ENCODE results near the gene DRG1.
A peak's percentile ranks its signal among the peaks of the same experiment; 100 is the strongest.
"Not testable (repeated sequence)": the region's sequence is repeated elsewhere in the genome, so short reads cannot be mapped to it uniquely, and the experiment has no call there.

The DRG1 gene

DNA sequence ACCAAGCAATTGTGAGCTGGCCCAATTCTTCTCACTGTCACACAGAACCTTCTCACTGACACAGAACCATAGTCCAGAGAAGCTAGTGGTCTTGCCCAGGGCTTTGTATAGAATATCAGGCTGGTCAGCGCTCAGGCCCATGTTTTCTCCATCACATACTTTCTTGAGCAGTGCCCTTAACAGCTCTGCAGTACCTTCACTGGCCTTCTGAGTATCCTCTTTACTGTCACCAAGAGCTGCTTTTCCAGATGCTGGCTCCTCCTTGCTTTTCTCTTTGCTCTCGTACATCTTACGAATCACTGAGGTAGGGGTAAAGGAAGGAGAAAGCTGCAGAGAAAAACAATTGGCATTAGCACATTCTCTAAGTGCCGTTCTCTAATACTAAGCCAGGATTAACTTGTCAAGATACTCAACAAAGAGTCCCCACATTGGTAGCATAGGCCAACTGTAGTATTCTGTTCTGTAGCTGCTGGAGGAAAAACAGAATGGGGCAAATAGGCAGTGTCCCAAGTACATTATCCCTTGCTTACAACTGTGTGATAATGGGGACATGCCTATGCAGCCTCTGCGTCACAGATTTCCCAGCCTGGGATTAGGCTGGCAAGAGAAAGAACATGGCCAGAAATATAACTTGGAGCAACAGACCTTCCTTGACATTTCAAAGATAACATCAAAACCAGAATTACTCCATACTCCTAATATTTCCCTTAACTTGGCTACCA is 43.5 kb downstream of the DRG1 start:
- DNase-seq (ENCODE audit: low read depth, low spot score), result no peak

DNA sequence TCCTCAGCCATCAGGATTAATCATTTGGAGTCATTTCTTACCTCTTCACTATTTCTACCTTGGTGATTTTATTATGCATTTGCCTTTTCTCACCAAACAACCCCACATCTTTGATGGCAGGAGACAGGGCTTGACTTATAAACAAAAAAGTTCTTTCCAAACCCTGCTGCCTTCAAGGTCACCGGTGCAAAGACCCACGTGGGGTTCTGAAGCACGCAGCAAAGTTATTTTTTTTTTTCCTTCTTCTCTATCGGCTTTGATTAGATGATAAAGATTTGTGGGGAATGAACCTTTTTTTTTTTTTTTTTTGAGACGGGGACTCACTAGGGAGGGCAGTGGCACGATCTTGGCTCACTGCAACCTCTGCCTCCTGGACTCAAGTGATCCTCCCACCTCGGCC is 44.1 kb downstream of the DRG1 start:
- DNase-seq (ENCODE audit: low read depth, low spot score), result no peak

DNA sequence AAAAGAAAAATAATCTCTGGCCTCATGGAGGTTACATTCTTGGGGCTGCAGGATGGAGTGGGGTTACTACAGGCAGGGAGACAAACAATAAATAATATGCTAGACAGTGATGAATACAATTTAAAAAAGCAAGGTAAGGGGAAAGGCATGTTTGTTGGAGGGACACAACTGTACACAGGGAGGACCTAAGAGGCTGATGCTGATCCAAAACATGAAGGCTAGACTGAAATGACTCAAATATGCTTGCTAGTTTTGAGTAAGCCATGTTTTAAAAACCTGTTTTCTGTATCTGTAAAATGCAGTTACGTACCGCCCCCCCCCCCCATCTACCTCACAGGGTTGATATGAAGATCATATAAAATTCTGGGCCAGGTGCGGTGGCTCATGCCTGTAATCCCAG is 46.2 kb downstream of the DRG1 start:
- DNase-seq (ENCODE audit: low read depth, low spot score), result no peak

DNA sequence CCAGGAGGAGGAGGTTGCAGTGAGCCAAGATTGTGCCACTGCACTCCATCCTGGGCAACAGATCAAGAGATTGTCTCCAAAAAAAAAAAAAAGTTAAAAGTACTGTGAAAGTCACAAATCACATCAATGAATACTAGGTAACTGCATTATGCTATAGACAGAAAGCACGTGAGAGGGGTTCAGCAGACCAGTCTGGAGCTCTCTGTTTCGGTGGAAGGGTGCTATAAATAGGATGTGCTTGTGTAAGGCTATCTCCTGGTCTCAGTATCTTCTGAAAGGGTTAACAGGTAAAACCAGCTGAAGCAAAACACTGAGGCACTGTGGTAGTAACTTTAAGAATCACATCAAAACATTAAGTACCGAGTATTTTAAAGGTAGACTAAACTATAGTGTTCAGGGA is 46.8 kb downstream of the DRG1 start:
- no peak for DNase-seq (ENCODE audit: low read depth, low spot score)

DNA sequence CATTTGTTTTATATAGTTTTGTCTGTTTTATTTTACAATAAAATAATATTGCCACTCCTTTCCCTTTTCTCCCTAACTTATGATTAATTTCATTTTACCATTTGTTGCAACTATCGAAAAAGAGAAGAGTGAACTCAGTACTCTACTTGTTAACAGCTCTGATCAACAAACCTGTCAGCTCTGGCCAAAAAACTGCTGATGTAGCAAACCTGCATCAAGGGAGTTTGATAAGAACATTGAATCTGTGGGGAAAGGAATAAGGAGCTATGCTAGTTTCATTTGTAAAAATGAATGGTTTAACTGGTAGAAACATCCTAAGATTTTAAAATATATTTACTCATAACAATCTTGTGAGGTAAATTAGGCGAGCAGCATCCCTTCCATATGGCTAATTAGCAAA is 47.4 kb downstream of the DRG1 start:
- DNase-seq (ENCODE audit: low read depth, low spot score), result no peak

DNA sequence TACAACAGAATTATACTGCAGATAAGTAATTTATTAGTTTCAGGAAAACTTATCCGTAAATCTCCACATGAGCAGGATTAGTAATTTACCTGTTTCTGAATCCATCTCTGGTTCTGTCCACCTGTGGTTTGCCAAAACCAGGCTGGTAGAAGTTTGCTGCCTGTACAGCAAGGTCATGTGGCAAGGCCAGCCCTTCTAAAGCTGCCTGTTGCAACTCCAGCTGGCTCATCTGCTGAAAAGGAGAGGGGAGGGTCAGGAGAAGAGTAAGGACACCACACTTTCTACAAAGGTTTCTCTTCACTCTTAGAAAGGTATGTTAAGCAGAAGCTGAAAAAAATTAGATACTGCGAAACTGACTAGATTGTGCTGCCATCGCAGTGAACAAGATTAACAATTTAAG is 47.9 kb downstream of the DRG1 start:
- DNase-seq (ENCODE audit: low read depth, low spot score), result no peak

DNA sequence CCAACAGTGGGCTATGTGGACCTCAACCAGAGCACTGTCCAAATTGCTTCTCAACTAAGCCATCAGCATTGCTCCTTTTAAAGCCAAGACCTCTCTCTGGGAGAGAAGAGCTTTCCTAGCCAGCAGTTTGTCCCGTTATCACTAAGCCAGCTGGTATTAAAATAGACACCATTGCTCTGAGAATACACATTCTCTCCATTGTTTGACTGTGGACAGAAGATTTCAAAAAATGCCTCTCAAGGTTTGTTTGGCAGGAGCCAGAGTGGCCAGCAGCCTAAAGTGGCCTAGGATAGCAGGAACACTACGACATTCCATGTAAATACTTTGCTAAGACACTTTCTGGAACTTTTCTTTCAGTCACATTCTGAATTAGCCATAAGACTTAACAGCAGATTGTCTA is 49.0 kb downstream of the DRG1 start:
- no peak for DNase-seq (ENCODE audit: low read depth, low spot score)

DNA sequence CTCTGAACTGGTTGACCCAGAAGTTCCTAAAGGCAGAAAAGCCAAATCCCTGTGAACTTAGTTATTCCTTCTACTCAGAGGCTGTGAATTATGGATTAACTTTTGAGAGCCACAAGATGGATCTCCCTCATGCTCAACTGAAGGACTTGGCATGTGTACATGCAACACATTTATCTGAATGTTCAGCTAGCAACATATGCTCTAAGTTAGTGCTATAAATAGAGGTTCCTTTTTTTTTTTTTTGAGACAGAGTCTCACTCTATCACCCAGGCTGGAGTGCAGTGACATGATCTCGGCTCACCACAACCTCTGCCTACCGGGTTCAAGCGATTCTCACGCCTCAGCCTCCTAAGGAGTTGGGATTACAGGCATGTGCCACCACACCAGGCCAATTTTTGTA is 50.1 kb downstream of the DRG1 start:
- no peak for DNase-seq (ENCODE audit: low read depth, low spot score)

DNA sequence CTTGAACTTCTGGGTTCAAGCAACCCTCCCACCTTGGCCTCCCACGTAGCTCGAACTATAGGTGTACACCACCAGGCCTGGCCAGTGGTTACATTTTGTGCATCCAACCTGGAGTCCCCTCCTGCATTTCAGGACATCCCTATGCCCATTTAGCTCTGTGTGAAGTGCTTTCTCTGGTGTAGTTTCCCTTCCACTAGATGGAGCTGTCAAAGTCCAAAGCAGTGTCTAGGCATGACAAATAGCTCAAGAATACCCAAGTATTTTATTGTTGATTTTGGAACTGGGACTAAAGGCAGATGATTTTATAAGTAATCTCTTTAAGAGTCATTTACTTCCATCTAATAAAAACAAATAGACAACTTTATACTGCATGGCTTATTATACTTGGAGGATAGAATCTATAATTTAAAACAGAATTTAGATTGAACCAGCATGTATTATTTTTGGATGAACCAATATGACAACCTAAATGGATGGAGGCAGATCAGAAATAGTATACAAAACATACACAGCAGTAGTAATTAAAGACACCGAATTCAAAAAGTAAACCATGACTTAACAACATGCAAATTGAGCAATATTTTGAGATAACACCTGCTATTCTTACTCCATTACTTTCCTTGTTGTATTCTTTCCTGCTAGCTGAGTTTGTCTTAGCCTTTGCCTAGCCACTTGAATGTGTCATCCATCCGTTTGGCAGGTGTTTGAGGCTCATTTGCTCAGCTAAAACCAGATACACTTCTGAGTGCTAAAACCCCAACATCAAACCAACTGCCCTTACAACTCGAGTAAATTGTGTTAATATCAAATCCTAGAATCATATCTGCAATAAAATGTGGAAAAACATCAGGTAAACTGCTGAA is 52.5 kb downstream of the DRG1 start:
- peak; percentile 8 for DNase-seq (ENCODE audit: low read depth, low spot score)

DNA sequence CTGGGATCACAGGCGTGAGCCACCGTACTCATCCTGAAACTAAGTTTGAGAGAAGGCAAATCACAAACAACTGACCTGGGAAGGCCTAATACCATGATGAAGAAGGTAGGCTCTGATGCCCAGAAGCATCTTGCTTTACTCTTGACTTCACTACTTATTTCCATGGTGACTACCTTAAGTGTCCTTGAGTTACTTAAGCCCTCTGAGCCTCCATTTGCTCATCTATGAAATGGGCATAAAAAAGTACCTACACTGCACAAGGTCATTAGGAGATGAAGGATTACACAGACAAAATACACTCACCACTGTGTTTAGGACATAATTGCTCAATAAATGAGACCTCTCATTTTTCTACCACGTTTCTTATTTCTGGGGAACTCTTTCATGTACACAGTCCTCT is 62.3 kb downstream of the DRG1 start:
- DNase-seq (ENCODE audit: low read depth, low spot score), result no peak

DNA sequence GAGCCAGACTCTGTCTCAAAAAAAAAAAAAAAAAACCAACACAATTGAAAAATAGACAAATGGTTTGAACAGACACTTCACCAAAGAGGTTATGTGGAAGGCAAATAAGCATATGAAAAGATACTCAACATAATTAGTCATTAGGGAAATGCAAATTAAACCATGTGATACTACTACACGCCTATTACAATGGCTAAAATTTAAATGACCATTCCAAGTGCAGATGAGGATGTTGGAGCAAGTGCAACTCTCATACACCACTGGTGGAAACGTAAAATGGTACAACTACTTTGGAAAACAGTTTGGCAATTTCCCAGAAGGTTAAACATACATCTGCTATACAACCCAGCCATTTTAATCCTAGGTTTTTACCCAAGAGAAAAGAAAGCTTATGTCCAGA is 65.9 kb downstream of the DRG1 start:
- DNase-seq (ENCODE audit: low read depth, low spot score), result no peak

DNA sequence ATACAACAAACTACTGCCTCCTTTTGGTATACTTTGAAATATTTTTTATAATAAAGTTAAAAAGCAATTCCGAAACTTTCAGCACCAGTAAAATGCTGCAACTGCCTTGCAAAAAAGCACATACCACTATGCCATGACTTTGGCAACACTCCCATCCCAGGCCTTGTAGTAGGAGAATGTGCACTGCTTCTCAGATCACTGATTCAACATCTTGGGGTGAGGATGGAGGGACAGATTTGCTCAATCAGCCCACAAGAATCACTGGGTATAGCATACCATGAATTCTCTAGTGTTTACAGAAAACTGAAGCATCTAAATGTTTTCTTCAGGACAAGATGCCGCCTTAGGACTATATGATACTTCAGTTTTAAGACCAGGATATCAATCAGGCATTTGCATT is 75.3 kb downstream of the DRG1 start:
- DNase-seq (ENCODE audit: low read depth, low spot score), result no peak

DNA sequence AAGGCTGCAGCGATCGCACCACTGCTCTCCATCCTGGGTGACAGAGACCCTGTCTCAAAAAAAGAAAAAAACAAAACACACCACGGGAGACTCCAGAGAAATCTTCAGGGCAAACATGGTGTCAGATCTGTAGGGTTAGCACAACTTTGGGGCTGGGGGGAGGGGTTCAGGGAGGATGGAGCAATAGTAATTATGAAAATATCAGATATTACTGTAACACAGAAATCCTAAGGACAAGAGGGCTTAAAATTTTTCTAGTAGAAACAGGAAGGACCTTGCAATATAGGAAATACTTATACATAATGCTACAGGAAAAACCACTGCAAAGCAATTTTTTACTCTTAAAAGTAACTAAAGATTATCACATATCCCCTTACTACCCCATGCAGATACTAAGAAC is 76.4 kb downstream of the DRG1 start:
- DNase-seq (ENCODE audit: low read depth, low spot score), result no peak

DNA sequence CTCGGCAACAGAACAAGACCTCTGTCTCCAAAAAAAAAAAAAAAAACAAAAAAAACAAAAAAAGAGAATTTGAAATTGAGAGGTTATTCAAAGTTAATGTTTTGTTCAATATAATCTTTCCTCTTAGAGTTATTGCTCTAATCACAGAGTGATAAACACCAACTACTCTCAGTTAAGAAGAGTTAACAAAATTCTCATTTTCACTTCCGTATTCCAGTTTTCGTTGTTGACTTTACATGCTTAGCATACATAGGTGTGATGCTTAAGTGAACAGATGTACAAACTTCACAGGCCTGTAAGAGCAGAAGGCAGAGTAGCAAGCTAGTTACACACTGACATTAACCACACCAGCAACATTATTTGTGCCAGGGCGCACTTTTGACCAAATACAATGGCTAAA is 77.9 kb downstream of the DRG1 start:
- no peak for DNase-seq (ENCODE audit: low read depth, low spot score)

DNA sequence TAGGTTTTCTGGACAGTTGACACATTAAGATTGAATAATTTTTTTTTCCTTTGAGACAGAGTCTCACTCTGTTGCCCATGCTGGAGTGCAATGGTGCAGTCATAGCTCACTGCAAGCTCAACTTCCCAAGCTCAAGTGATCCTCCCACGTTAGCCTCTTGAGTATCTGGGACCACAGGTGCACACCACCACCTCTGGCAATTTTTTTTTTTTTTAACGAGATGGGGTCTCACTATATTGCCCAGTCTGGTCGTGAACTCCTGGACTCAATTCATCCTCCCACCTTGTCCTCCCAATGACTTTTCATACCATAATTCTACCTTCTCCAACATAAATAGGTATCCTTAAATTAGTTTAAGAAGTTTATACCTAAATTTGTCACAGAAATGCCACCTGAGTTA is 81.7 kb downstream of the DRG1 start:
- no peak for DNase-seq (ENCODE audit: low read depth, low spot score)

DNA sequence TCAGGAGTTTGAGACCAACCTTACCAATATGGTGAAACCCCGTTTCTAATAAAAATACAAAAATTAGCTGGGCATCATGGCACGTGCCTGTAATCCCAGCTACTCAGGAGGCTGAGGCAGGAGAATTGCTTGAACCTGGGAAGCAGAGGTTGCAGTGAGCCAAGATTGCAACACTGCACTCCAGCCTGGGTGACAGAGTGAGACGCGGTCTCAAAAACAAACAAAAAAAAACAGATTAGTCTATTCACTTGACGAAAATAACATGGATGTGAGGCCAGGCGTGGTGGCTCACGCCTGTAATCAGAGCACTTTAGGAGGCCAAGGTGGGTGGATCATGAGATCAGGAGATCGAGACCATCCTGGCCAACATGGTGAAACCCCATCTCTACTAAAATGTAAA is 83.1 kb downstream of the DRG1 start:
- not testable (repeated sequence) for DNase-seq (ENCODE audit: low read depth, low spot score)
